OCI-LY7 (cell line): ENCODE measurements around the gene ARHGEF12. TPM values are rescaled to one million over a fixed set of nuclear protein-coding genes. Genes with fewer than 3 reads are reported as not detected.

Source experiments
- BruUV-seq: library from RNA; stranded (reverse); fragments of 400-500 nt; replicated peaks from 2 replicates; lab custom pipeline; 2021; lab: Mats Ljungman, UMichigan
- CTCF ChIA-PET: fragments of 300-600 bp; sonication (Branson Sonifier 250); formaldehyde crosslinking; loops from one replicate; lab custom pipeline; 2022; ENCODE audit warnings: antibody characterized with exemption; ENCODE audit not compliant: unreplicated experiment; lab: Charles Lee
- POLR2A ChIA-PET: fragments of 300-600 bp; sonication (Branson Sonifier 250); formaldehyde crosslinking; loops from one replicate; lab custom pipeline; 2022; ENCODE audit warnings: antibody characterized with exemption; lab: Charles Lee
- DNase-seq: peaks from one replicate; pipeline ENCODE4 v3.0.0-alpha.2; 2015; ENCODE audit warnings: low spot score
- H2AFZ ChIP-seq: fragments of 200-600 bp; sonication (generic), shearing (Covaris generic); 2 replicates; pipeline ENCODE4 v1.6.1; 2014; ENCODE audit warnings: mild to moderate bottlenecking, antibody characterized with exemption, low read length, moderate library complexity
- H3K27ac ChIP-seq: fragments of 200-600 bp; sonication (generic); 2 replicates; pipeline ENCODE4 v1.5.1; 2014; ENCODE audit warnings: mixed run types, low read depth, mild to moderate bottlenecking, moderate library complexity, low read length, inconsistent platforms; ENCODE audit not compliant: poor library complexity, severe bottlenecking
- H3K36me3 ChIP-seq: fragments of 200-600 bp; sonication (generic); 2 replicates; pipeline ENCODE4 v1.6.1; 2014; ENCODE audit warnings: mild to moderate bottlenecking, antibody characterized with exemption, low read length, moderate library complexity, mixed read lengths; ENCODE audit not compliant: insufficient read depth
- H3K4me1 ChIP-seq: fragments of 200-600 bp; sonication (generic); 2 replicates; pipeline ENCODE4 v1.5.1; 2014; ENCODE audit warnings: mild to moderate bottlenecking, low read length; ENCODE audit not compliant: insufficient read depth, poor library complexity, severe bottlenecking
- H3K4me2 ChIP-seq: fragments of 200-600 bp; sonication (generic); 2 replicates; pipeline ENCODE4 v1.6.1; 2014; ENCODE audit warnings: mild to moderate bottlenecking, low read length
- H3K4me3 ChIP-seq: fragments of 200-600 bp; sonication (generic); 2 replicates; pipeline ENCODE4 v1.5.1; 2014; ENCODE audit warnings: mild to moderate bottlenecking, low read depth, low read length; ENCODE audit not compliant: poor library complexity, severe bottlenecking
- H3K79me2 ChIP-seq: fragments of 200-600 bp; sonication (generic); 2 replicates; pipeline ENCODE4 v1.6.1; 2016; ENCODE audit warnings: low read depth, mild to moderate bottlenecking, low read length, moderate library complexity, mixed read lengths; ENCODE audit not compliant: insufficient read depth
- H3K9me2 ChIP-seq: fragments of 200-600 bp; sonication (generic); 2 replicates; pipeline ENCODE4 v1.6.1; 2016; ENCODE audit warnings: mild to moderate bottlenecking, low read length, mixed read lengths; ENCODE audit not compliant: insufficient read depth
- H3K9me3 ChIP-seq: fragments of 200-600 bp; sonication (generic); 2 replicates; pipeline ENCODE4 v1.6.1; 2014; ENCODE audit warnings: mild to moderate bottlenecking, mixed run types, low read length, mixed read lengths
- H4K20me1 ChIP-seq: fragments of 200-600 bp; sonication (generic); 2 replicates; pipeline ENCODE4 v1.6.1; 2014; ENCODE audit warnings: mild to moderate bottlenecking, antibody characterized with exemption, low read length, moderate library complexity, mixed read lengths; ENCODE audit not compliant: insufficient read depth
- CTCF ChIP-seq: fragments of 200-600 bp; sonication (generic); conservative IDR thresholded peaks from 2 replicates; pipeline ENCODE4 v1.5.1; 2014; ENCODE audit warnings: mild to moderate bottlenecking, antibody characterized with exemption, low read length, moderate library complexity, mixed read lengths
- EZH2phosphoT487 ChIP-seq: fragments of 200-600 bp; sonication (generic); IDR thresholded peaks from 2 replicates; pipeline ENCODE4 v1.6.1; 2018; ENCODE audit warnings: low read depth, borderline replicate concordance, mild to moderate bottlenecking, mixed run types, antibody characterized with exemption, low read length, moderate library complexity, mixed read lengths
- intact Hi-C: fragments of 100-400 bp; cut with micrococcal nuclease; formaldehyde crosslinking; loops from one replicate; pipeline ENCODE4 v1.10.0; 2022; ENCODE audit not compliant: unreplicated experiment
- total RNA-seq, 2 experiments: library from RNA; depleted of rRNA in 1 of 2; stranded (reverse); fragments of >200 nt in 1 of 2; shearing (Covaris generic) in 1 of 2; gene quantifications; 2 replicates each; pipeline ENCODE4 v1.2.3, GENCODE V29; 2014 to 2022

ARHGEF12 gene
- total RNA-seq, 2 experiments from 2014 or later: 16.1 to 31.8 TPM

DNA sequence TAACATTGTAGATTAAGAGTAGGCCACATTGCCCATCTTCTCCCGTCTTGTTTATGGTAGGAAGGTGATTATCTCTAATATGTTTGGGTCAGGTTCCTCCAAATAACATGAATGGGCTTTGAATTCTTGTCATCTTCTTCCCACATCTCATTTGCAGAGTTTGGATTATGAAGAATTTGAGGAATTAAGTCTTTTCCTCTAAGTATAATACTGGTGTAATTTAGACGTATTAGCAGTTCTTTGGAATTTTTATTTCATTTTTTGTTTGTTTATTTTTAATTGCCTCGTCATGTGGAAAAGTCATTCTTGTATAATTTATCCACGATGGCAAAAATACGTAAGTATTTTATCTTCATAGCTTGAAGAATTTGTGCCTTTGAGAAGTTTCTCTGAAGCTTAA lies 73.4 kb downstream of the ARHGEF12 start:
- Histone ChIP-seq H3K9me2 (no peaks in the 10 kb centered on the region), H2AFZ (no peak overlapping the region), H4K20me1 (no peaks in the 10 kb centered on the region), H3K27ac (no peak overlapping the region), H3K4me3 (no peak overlapping the region), H3K79me2 (no peaks in the 10 kb centered on the region), H3K4me2 (no peak overlapping the region), H3K9me3 (no peaks in the 10 kb centered on the region), H3K4me1 (no peaks in the 10 kb centered on the region), H3K36me3 (no peaks in the 10 kb centered on the region)
- CTCF ChIA-PET: no interaction called here
- DNase-seq: no peak
- POLR2A ChIA-PET: interaction anchor here (0.7 to 1.0 kb wide), 3 partner anchors 14 to 48 kb away, joined by 3 read pairs; no protein-coding TSS in a partner anchor
- TF ChIP-seq EZH2phosphoT487: no peak
- no peak for TF ChIP-seq CTCF
- intact Hi-C loops: no loop called here
- BruUV-seq: no TSS peak

- H3K9me2 ChIP-seq: no peaks in the 10 kb centered on the region
- H2AFZ ChIP-seq: no peak overlapping the region
- no TSS peak for BruUV-seq
- no peak overlapping the region for H3K4me3 ChIP-seq
- no peak overlapping the region for H3K4me2 ChIP-seq
- TF ChIP-seq EZH2phosphoT487 (no peak), CTCF (no peak)
- H3K36me3 ChIP-seq: no peaks in the 10 kb centered on the region
- no peak for DNase-seq
- H3K9me3 ChIP-seq: no peaks in the 10 kb centered on the region
- H3K79me2 ChIP-seq: no peaks in the 10 kb centered on the region
- H3K4me1 ChIP-seq: no peaks in the 10 kb centered on the region
- POLR2A ChIA-PET: interaction anchor here (0.7 to 1.7 kb wide), 4 partner anchors 10 to 87 kb away, joined by 3 to 4 read pairs (median 4); no protein-coding TSS in a partner anchor
- no peaks in the 10 kb centered on the region for H4K20me1 ChIP-seq
- intact Hi-C loops: no loop called here
- H3K27ac ChIP-seq: no peak overlapping the region
- CTCF ChIA-PET: no interaction called here
Observed at GRCh38 chr11:120410622-120411380, 74.6 kb downstream of the ARHGEF12 start.

- Histone ChIP-seq H2AFZ (no peak overlapping the region), H3K36me3 (no peaks in the 10 kb centered on the region), H3K4me1 (no peaks in the 10 kb centered on the region), H4K20me1 (no peaks in the 10 kb centered on the region), H3K27ac (no peak overlapping the region), H3K9me2 (no peaks in the 10 kb centered on the region), H3K79me2 (no peaks in the 10 kb centered on the region), H3K4me2 (no peak overlapping the region), H3K9me3 (no peaks in the 10 kb centered on the region), H3K4me3 (no peak overlapping the region)
- BruUV-seq: no TSS peak
- no peak for TF ChIP-seq CTCF
- no peak for TF ChIP-seq EZH2phosphoT487
- CTCF ChIA-PET: no interaction called here
- DNase-seq: no peak
- POLR2A ChIA-PET: no interaction called here
- intact Hi-C loops: no loop called here
Observed at GRCh38 chr11:120413480-120413879, 77.3 kb downstream of the ARHGEF12 start.
